D341Med (cell line): ENCODE results near the gene CORIN.
A peak's percentile ranks its signal among the peaks of the same experiment; 100 is the strongest.

Source experiments
- DNase-seq: peaks from one replicate; pipeline ENCODE4 v3.0.0; 2012; ENCODE audit warnings: low spot score

The CORIN gene, protein sequence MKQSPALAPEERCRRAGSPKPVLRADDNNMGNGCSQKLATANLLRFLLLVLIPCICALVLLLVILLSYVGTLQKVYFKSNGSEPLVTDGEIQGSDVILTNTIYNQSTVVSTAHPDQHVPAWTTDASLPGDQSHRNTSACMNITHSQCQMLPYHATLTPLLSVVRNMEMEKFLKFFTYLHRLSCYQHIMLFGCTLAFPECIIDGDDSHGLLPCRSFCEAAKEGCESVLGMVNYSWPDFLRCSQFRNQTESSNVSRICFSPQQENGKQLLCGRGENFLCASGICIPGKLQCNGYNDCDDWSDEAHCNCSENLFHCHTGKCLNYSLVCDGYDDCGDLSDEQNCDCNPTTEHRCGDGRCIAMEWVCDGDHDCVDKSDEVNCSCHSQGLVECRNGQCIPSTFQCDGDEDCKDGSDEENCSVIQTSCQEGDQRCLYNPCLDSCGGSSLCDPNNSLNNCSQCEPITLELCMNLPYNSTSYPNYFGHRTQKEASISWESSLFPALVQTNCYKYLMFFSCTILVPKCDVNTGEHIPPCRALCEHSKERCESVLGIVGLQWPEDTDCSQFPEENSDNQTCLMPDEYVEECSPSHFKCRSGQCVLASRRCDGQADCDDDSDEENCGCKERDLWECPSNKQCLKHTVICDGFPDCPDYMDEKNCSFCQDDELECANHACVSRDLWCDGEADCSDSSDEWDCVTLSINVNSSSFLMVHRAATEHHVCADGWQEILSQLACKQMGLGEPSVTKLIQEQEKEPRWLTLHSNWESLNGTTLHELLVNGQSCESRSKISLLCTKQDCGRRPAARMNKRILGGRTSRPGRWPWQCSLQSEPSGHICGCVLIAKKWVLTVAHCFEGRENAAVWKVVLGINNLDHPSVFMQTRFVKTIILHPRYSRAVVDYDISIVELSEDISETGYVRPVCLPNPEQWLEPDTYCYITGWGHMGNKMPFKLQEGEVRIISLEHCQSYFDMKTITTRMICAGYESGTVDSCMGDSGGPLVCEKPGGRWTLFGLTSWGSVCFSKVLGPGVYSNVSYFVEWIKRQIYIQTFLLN

GRCh38 chr4:47837908-47838294 is at the start of gene CORIN:
Gene CORIN, minus strand, starts transcription at chr4:47838067. Its CDS starts 118 bp downstream, at chr4:47837949.
- DNase-seq, result no peak

DNA sequence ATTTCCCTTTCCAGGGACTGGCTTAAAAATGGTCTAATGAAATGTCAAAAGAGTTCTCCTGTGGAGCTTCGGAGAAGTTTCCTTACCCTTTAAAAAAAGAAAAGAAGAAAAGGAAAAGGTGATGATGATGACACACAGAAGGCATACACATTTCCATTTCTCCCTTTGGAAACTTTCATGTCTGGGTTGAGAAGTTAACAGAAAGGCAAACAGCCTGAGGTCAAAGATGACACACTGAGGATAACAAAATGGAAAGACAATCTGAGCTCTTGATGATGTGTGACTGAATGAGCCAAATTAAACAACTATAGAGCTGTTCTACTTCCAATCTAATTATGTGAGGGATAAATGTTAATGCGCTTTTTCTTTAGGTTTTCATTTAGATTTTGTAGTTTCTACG is 44.4 kb upstream of the CORIN start:
- DNase-seq, result no peak

DNA sequence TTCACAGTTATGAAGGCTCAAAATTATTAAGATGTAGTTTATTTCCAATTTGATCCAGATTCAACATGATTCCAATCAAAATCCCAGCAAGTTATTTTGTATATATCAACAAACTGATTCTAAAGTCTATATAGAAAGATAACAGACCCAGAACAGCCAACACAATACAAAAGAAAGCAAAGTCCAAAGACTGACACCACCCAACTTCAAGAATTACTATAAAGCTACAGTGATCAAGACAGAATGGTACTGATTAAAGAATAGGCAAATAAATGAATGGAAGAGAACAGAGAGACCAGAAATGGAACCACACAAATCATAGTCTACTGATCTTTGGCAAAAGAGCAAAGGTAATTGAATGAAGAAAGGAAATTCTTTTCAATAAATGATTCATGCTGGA is 41.6 kb upstream of the CORIN start:
- no peak for DNase-seq

DNA sequence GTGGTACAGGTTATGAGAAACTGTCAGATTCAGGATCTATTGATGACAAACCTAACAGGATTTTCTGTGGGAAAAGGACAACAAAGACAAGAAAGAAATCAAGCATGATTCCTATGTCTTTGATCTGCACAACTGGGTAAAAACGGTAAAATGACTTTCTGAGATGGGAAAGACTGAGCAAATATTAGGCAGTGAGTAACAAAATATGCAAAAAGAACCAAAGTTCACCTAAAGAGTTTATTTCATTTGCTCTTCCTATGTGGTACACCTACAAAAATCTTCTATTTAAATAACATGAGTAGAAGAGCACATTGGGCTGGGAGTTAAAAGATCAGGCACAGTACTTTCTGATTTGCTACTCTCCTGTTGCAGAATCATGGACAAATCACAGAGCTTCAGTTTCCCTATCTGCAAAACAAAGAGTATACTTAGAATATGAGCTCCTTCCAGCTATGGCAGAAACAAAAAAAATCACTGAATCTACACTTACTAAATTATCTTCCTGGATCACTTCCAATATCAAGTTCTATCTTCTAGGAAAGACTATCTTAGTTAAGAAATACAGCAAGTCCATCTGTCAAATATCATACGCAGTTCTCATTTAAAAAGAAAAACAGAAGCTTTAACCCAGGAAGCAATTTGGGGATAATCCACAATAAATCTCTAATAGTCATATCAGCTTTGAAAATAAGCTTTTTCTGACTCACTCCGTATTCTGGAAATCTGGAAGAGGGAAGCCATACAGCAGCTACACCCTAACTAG is 39.1 kb upstream of the CORIN start:
- no peak for DNase-seq

DNA sequence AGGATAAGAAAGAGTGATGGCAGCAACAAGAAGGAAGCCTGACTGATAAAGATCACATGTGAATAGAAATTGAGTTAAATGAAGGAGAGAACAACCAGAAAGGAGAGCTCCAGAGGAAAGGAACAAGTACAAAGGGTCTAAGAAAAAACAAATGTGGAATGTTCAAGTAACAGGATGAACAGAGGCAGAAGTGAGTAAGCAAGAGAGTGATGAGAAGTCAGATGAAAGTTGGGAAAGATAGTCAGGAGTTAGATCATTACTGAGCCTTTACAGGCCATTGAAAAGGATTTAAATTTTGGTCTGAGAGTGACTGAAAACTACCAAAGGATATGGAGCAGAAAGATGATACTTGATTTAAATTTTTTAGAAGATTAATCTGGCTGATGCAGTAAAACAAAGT is 38.4 kb upstream of the CORIN start:
- DNase-seq, result no peak

GRCh38 chr4:47873877-47874541 is 36.1 kb upstream of the CORIN start:
- no peak for DNase-seq

- DNase-seq, result no peak
These were observed 25.6 kb upstream of the CORIN start for GRCh38 chr4:47863486-47863885.

DNA sequence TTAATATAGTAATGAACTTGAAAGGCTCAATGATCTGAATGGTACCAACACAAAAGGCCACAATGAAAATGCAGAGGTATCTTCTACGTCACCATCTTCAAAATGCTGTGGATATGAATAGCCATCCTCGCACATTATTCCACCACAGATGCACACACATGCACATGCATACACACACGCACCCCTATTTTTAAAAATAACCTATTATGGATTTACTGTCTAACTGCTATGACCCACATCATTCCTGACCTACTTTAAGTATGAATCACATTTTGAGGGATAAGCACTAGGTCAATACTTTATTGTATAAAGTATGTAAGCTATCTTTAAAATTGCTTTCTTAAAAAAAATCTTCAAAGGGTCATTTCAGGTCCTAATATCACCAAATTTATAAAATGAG is 24.4 kb upstream of the CORIN start:
- DNase-seq, result no peak

DNA sequence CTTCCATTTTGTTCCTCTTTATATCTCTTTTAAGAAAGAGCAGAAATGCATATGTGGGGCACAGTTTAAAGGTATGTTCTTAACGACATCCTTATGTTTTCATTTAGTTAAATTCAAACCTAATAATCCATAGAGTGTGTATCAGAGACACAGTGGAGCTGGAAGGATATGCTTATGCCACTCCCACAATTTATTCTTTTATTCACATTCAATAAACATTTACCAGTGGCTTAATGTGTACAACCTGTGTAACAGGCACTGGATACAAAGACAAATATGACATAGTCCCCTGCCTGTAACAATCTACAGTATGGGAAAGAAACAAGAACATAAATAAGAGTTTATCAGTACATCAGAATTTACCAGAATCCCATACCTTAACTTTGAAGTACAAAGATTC is 22.4 kb upstream of the CORIN start:
- DNase-seq, result no peak

DNA sequence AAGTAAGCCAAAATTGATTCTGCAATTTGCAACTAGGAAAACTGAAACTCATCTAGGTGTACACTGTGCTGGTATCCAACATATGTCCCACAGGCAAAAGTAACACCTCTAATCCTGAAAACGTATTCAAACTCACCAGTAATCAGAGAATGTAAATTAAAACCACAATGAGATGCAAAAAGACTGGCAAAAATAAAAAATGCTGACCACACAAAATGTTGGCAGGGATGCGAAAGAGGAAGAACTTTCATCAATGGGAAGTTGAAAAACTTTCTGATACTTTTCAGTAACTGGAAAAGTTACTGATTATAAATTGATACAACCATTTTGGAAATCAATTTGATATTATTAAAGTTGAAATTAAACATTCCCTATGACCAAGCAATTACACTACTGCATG is 20.1 kb upstream of the CORIN start:
- DNase-seq, result no peak

DNA sequence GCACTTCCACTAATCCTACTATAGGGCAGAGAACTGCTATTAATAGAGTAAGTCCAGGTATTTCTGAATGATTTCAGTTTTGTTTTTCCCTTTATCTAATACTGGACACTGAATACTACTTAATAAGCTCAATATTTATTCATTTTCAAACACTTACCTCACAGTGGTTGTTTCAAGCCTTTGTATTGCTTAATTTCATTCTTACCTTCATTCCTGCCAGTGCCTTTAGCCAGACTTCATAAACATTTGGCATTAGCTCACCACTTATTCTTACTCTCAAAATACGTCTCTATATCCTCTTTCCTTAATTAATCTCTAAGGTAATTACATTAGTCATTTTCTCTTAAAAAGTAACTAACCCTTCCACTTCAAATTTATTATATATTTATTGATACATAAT is 18.8 kb upstream of the CORIN start:
- DNase-seq, result no peak

DNA sequence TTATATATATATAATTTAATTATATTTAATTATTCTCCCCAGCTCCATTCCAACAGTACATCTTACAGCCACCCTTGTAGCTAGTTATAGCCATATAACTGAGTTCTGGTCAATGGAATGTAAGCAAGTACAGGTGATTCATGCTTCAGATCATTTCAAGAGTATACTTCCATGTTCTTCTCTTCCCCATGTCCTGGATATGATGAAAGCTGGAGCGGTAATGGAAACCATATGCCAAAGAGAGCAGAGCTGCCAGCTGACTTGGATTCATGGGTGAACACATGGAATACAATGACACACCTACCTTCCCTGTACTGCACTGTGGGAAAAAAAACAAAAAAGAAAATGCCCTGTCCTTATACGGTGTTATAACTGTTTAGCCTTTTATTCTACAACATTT is 17.5 kb upstream of the CORIN start:
- DNase-seq, result no peak

DNA sequence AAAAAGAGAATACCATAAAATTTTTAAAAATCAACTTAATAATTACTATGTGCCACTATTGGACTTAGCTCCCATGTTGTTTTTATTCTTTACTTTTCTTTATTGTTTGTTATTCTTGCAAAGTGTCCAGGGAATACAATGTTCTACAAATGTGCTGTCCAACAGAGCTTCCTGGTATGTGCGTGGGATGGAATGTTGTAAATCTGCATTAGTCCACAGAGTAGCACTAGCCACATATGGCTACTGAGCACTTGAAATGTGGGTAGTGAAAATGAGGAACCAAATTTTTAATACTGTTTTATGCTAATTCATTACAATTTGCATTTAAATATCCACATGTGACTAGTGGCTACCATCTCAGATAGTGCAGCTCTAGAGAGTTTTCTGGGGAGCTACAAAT is 14.3 kb upstream of the CORIN start:
- DNase-seq, result no peak

DNA sequence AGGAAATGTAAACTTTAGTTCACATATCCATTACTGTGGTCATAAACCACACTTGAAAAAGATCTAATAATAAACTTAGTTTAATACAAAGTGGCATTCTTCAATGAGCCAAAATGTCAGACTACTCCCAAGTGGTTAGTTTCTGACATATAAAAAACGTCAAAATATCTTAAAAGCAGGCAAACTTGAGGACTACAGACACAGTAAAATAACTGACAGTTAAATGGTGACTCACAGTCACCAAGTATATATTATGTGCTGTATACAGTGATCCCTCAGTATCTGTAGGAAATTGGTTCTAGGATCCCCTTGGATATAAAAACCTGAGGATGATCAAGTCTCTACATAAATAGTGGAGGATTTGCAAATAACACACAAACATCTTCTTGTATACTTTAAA is 11.6 kb upstream of the CORIN start:
- DNase-seq, result no peak

DNA sequence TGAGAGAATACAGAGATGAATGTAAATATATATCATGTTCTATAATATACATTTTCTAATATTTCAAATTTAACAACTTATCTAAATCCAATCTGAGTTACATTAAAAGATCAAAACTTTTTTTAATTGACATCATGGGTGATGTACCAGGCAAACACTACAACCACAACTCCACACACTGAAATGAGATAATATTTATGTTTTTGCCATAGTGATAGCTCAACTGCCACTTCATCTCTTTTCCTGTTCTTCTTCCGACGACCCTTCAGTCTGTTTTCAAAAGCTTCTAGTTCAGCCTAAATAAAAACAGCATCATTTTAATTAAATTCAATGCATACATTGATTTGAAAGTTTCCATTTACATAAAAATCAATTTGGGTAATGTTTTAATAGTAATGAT is 10.2 kb upstream of the CORIN start:
- no peak for DNase-seq

GRCh38 chr4:47842985-47843384 is 5.1 kb upstream of the CORIN start:
- no peak for DNase-seq

DNA sequence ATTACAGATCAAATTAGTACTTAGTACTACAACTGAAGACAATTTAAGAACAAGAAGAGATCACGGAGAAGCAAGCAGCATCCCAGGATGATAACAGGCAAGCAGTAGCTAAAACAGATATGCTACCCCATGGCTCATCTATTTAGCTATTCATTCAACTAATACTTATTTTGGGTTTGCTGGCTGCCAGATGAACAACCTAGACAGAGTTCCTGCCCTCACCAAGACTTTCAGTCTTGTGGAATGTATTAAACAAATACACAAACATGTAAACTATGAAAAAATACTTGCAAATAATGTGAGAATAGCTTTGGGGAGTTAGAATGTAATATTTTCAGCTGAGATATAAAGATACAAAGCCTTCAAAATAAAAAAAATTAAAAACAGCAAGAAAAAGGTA is 2.4 kb upstream of the CORIN start:
- DNase-seq, result no peak

DNA sequence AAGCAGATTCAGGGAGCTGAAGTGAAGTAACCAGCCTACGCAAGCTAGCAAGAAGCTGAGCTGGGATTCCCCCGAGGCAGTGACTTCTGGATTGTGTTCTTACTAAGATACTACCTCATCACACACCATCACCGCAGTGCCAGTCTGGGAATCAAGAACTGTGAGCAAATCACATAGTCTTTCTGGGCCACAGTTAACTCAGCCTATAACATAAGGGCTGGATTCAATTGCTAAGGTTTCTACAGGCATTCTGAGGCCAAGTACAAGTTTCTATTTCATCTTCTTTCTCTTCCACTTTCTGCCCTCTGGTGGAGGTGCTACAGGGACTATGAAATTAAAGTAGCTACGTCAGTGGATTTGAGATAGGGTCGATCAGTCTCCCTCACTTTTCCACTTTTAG is 1.4 kb upstream of the CORIN start:
- no peak for DNase-seq

DNA sequence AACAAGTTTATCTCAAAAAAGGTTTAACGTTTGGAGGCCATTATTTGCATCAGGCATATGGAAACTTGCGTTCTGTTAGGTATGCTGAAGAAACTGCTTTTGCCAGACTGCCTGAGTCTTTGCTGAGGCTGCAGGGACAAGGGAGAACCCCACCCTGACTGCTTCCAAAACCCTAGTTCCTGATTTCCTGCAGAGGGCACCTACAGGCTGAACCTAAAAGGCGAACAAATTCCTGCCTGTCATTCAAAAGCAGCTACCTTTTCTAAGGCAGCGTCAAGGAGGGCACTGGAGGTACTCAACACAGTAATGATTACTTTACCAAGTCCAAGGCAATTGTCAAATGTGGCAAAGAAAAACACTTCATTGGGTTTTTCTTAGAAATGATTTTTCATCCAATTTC is 578 bp upstream of the CORIN start:
- DNase-seq, result no peak

DNA sequence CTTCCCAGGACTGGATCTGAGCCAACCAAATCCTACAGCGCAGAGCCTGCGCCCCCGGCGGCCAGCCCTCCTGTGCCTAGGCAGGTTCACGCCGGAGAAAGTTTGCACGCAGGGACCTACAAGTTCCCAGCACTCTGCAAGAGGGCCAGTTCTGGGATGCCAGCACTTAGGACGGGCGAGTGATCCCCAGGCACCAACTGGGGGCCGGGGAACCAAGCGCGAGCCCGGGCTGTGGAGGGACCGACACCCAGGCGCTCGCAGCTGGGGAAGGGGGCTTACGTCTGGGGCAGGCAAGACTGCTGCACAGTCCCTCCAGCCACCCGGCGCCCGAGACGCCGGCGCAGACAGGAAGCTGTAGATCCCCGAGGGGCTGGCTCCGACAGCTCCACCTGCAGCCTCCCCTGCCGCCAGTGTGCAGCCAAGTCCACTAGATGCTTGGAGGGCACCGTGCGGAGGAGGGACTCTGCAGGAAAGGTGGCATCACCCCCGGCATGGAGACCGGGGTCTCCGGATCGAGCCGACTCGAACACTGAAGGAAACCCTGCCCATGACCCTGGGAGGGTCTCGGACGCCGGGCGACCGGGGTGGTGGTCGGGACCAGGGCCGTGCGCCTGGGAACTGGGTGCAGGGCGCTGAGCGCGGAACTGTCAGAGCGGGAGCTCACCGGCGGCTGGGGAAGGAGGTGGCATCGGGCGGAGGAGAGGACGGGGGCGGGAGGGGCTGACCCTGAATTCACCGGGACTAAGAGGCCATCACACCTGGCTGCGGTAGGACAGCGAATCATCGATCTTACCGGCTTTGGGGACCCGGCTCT is 566 bp downstream of the CORIN start:
- peak; percentile 70 for DNase-seq

DNA sequence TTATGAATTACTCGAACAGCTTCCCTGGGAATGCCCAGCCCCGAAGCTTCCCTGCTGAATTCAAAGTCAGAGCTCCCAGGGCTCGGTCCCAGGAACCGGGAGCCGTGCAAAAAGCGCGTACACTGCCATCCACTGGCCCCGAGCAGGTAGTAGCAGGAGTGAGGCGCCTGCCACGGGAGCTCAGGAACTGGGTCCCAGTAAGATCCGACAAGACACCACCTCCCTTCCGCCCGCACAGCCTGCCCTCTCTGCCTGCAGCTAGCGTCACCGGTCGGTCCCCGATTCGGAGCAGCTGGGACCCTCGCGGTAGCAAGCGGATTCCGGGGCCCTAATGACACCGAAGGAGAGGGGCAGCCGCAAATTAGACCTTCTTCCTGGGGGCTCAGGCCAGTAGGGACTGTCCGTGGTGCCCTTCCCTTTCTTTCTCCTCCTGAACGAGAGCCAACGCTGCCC is 1.2 kb downstream of the CORIN start:
- DNase-seq, result peak; percentile 90
